Mucosa of descending colon (tissue), 3 donors: ENCODE results near the gene RNF168. TPM values are rescaled to one million over a fixed set of nuclear protein-coding genes. Genes with fewer than 3 reads are reported as not detected.
A peak's percentile ranks its signal among the peaks of the same experiment; 100 is the strongest.

Experiments used
- ATAC-seq: fragments of 200-7000 bp; cut with Tn5 transposase; one replicate; pipeline ENCODE4 v1.9.1; 2020; ENCODE audit warnings: mild to moderate bottlenecking, moderate library complexity
- DNase-seq, 3 donors: peaks; one replicate each; pipeline ENCODE4 v3.0.0-alpha.2; 2020
- H3K36me3 ChIP-seq: fragments of 200-600 bp; one replicate; pipeline ENCODE4 v1.8.0; 2021; ENCODE audit warnings: low read depth, mild to moderate bottlenecking
- H3K4me1 ChIP-seq: fragments of 200-600 bp; one replicate; pipeline ENCODE4 v1.8.0; 2021; ENCODE audit warnings: low read depth, mild to moderate bottlenecking
- H3K4me3 ChIP-seq: fragments of 200-600 bp; one replicate; pipeline ENCODE4 v1.8.0; 2021; ENCODE audit warnings: mild to moderate bottlenecking
- H3K9me3 ChIP-seq: fragments of 200-600 bp; one replicate; pipeline ENCODE4 v1.8.0; 2021; ENCODE audit warnings: mild to moderate bottlenecking
- intact Hi-C, 2 donors: fragments of 100-400 bp; cut with DNase I in 1 of 2; cut with micrococcal nuclease in 1 of 2; formaldehyde crosslinking; loops; one replicate each; pipeline versions ENCODE4 v1.11.0 to v1.11.1; 2022; cut with DNase I, micrococcal nuclease
- total RNA-seq, 3 donors: library from RNA; stranded (reverse); fragmentation: NEBNext Ultra II Directional in 2 of 3; extraction: Animal tissue kit (Norgen Biotek cat#: 25700) in 2 of 3; gene quantifications; one replicate each; pipeline versions ENCODE4 v1.2.1 to v1.2.4, GENCODE V29; 2021 to 2023
- TF ChIP-seq, protein P1 (sequence below): fragments of 200-600 bp; IDR thresholded peaks from one replicate; pipeline ENCODE4 v1.8.0; 2022; ENCODE audit warnings: antibody characterized with exemption, mild to moderate bottlenecking
- donor health status: DM: no; HTN: no; CAD: no; lungs with moderate emphysema.
- donor health status: DM: no; HTN: no; CAD: no.
- donor health status: DM: no; HTN: yes; CAD: no.

RNF168 gene
- total RNA-seq, 3 donors from 2014 or later = 23.7 to 29.2 (median 24.9) TPM

DNA sequence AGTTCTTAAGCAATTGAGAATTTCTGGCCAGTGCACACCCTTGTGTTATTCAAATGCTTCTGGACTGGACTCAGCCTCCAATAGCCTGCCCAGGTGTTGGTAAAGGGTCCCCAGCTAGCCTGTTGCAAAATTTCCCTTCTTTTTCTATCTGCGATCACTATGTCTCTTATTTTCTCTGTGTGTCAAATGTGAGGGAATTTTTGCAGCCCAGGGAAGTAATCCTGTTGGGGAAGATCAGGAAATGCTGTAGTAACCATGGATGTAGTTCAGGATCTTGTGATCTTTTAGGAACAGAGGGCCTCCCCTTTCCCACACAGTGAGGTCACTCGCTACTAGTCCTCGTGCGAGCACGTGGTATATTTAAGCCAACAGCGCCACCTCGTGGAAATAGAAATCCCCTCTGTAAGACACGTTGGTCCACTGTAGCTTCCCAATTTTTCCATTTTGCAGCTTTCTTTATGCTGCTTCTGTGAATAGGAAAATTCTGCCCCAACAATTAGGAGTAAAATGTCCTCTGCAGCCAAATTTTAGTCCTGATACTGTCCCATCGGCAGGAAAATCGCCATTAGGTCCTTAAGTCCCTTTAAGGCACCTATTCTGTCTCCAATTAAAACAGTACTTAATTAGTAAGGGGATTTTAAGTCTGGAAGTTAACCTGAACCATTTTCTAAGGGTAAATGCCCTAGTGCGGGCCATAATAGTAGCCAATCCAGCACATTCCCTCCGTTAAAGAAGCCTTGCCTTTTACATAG is 15.6 kb upstream of the RNF168 start:
- intact Hi-C loops = loop anchor here in 1 of 2 donors (10.0 kb wide), 1 partner anchor 264 kb away; no protein-coding TSS in a partner anchor
- Histone ChIP-seq H3K4me1 (no peaks in the 10 kb centered on the region), H3K4me3 (no peak overlapping the region), H3K36me3 (no peaks in the 10 kb centered on the region), H3K9me3 (peaks cover 45% of the 10 kb centered on the region)
- peak in 2 of 3 donors; percentile 38 to 80 for DNase-seq
- ATAC-seq = peak; percentile 48
- TF ChIP-seq, protein P1, sequence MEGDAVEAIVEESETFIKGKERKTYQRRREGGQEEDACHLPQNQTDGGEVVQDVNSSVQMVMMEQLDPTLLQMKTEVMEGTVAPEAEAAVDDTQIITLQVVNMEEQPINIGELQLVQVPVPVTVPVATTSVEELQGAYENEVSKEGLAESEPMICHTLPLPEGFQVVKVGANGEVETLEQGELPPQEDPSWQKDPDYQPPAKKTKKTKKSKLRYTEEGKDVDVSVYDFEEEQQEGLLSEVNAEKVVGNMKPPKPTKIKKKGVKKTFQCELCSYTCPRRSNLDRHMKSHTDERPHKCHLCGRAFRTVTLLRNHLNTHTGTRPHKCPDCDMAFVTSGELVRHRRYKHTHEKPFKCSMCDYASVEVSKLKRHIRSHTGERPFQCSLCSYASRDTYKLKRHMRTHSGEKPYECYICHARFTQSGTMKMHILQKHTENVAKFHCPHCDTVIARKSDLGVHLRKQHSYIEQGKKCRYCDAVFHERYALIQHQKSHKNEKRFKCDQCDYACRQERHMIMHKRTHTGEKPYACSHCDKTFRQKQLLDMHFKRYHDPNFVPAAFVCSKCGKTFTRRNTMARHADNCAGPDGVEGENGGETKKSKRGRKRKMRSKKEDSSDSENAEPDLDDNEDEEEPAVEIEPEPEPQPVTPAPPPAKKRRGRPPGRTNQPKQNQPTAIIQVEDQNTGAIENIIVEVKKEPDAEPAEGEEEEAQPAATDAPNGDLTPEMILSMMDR = no peak

DNA sequence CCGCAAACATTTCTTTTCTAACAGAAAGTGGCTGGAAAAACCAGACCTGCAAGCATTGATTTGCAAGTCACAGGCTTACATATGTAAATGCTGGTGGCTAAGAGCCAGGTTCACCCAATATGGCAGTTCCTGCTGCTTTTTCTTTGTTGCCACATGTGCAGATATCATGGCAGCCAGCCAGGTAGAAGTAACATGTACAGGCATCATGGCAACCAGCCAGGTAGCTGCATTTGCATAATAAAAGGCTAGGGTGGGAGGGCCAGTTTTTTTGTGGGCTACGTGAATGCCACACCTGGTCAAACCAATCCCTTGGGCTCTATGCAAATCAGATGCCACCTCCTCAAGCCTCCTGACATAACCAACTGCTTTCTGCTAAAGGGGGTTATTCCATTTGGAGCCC is 14.4 kb upstream of the RNF168 start:
- Histone ChIP-seq H3K4me3 (no peak overlapping the region), H3K4me1 (no peaks in the 10 kb centered on the region), H3K9me3 (peaks cover 45% of the 10 kb centered on the region), H3K36me3 (no peaks in the 10 kb centered on the region)
- intact Hi-C loops = loop anchor here in 1 of 2 donors (10.0 kb wide), 1 partner anchor 263 kb away; no protein-coding TSS in a partner anchor
- TF ChIP-seq, protein P1 = no peak
- ATAC-seq (no peak), DNase-seq (no peak)

DNA sequence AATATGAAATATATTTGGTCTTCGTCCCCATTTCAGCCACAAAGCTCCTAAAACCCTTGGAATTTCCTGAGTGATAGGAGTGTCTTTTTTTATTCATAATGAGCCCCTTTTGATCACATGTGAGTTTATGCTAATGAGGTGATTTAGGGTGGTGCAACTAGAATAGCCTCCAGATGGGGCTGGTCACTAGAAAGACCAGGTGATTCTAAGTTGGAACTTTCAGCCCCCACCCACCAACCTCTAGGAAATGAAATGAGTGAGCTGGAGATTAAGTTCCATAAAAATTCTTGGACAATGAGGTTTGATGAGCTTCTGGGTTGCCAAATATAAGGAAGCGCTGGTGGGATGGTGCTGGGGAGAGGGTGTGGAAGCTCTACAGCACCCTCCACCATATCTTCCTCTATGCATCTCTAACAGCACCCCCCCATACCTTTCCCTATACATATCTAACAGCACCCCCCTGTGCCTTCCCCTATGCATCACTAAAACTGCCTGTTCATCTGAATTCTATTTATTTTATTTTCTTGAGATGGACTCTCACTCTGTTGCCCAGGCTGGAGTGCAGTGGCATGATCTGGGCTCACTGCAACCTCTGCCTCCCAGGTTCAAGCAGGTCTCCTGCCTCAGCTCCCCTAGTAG is 13.7 kb upstream of the RNF168 start:
- ATAC-seq (no peak), DNase-seq (no peak)
- Histone ChIP-seq H3K36me3 (no peaks in the 10 kb centered on the region), H3K9me3 (peaks cover 45% of the 10 kb centered on the region), H3K4me3 (no peak overlapping the region), H3K4me1 (no peaks in the 10 kb centered on the region)
- TF ChIP-seq, protein P1 = no peak
- intact Hi-C loops = loop anchor here in 1 of 2 donors (10.0 kb wide), 1 partner anchor 262 kb away; no protein-coding TSS in a partner anchor

- Histone ChIP-seq H3K4me3 (no peak within 1 kb of the TSS), H3K36me3 (no peaks in the 10 kb centered on the region), H3K4me1 (no peaks in the 10 kb centered on the region), H3K9me3 (peaks cover 27% of the 10 kb centered on the region)
- no peak for ATAC-seq
- TF ChIP-seq, protein P1 = no peak
- no peak for DNase-seq
- intact Hi-C loops = loop anchor here in 1 of 2 donors (10.0 kb wide), 1 partner anchor 260 kb away; no protein-coding TSS in a partner anchor
Measured at GRCh38 chr3:196514913-196515621, 11.5 kb upstream of the RNF168 start, which contains the start of gene SMCO1. Gene SMCO1 (minus strand): TSS chr3:196515346. CDS start chr3:196515209, 137 bp downstream.

DNA sequence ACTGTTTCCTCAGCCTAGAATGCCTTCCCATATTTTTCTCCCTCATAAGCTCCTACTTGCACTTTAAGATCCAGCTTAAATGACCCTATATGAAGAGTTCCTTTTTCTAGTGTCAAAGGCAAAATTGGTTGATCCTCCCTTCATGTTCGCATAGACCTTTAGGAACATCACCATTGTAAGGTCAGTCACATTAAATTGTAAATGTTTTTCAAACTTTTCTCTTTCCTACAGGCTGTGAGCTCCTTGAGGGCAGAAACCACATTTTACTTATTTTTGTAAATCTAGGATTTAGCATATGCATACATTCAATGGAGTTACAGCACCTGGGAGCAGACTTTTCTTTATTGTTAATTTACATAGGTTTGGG is 10.8 kb upstream of the RNF168 start:
- intact Hi-C loops = loop anchor here in 1 of 2 donors (10.0 kb wide), 1 partner anchor 260 kb away; no protein-coding TSS in a partner anchor
- no peak for ATAC-seq

More for the DNA sequence above, 10.8 kb upstream of the RNF168 start:
- TF ChIP-seq, protein P1 = no peak
- no peak overlapping the region for H3K4me3 ChIP-seq
- DNase-seq = no peak
- peaks cover 20% of the 10 kb centered on the region for H3K9me3 ChIP-seq
- no peaks in the 10 kb centered on the region for H3K4me1 ChIP-seq
- H3K36me3 ChIP-seq = no peaks in the 10 kb centered on the region
